Colonic mucosa (tissue), 4 donors: ENCODE measurements around the gene CNIH2. TPM values are rescaled to one million over a fixed set of nuclear protein-coding genes. Genes with fewer than 3 reads are reported as not detected.

Experiments
- DNase-seq: peaks from one replicate; pipeline ENCODE4 v3.0.0-alpha.2; 2020
- H3K27ac ChIP-seq: fragments of 200-600 bp; one replicate; pipeline ENCODE4 v1.8.0; 2021
- H3K27me3 ChIP-seq: fragments of 200-600 bp; one replicate; pipeline ENCODE4 v1.8.0; 2021
- H3K36me3 ChIP-seq: fragments of 200-600 bp; one replicate; pipeline ENCODE4 v1.8.0; 2021
- H3K4me1 ChIP-seq: fragments of 200-600 bp; one replicate; pipeline ENCODE4 v1.8.0; 2021; ENCODE audit warnings: mild to moderate bottlenecking
- H3K4me3 ChIP-seq: fragments of 200-600 bp; one replicate; pipeline ENCODE4 v1.8.0; 2021
- H3K9ac ChIP-seq, 2 donors: one replicate each; pipeline ENCODE4 v1.7.0; 2013; ENCODE audit warnings: control low read depth in 2 of 2, low read depth in 2 of 2, low read length in 2 of 2
- H3K9me3 ChIP-seq: fragments of 200-600 bp; one replicate; pipeline ENCODE4 v1.8.0; 2021
- CTCF ChIP-seq: fragments of 200-600 bp; IDR thresholded peaks from one replicate; pipeline ENCODE4 v1.8.0; 2022; ENCODE audit warnings: antibody characterized with exemption, mild to moderate bottlenecking
- intact Hi-C: fragments of 100-400 bp; cut with DNase I; formaldehyde crosslinking; loops from one replicate; pipeline ENCODE4 v1.14.1; 2022
- total RNA-seq, 2 donors: library from RNA; stranded (reverse); fragmentation: NEBNext Ultra II Directional in 1 of 2; extraction: Animal tissue kit (Norgen Biotek cat#: 25700) in 1 of 2; gene quantifications; one replicate each; pipeline ENCODE4 v1.2.1, GENCODE V29; 2021
- donor health status: healthy.
- donor health status: DM: no; HTN: no; CAD: no.
- donor health status: DM: no; HTN: no; CAD: no.

Gene CNIH2
- total RNA-seq, 2 donors from 2014 or later, result 0.58 to 0.67 TPM

- Histone ChIP-seq H3K9ac (peak overlapping the region in 1 of 2 donors; percentile 53), H3K4me3 (peak overlapping the region; percentile 68), H3K9me3 (no peaks in the 10 kb centered on the region), H3K36me3 (no peaks in the 10 kb centered on the region), H3K4me1 (peaks cover 10% of the 10 kb centered on the region), H3K27me3 (no peaks in the 10 kb centered on the region), H3K27ac (peak overlapping the region; percentile 93)
- no peak for DNase-seq
- TF ChIP-seq CTCF, result no peak
- intact Hi-C loops, result no loop called here
Measured at GRCh38 chr11:66266378-66267038, 11.5 kb upstream of the CNIH2 start.

- H3K9ac ChIP-seq, result peak overlapping the region; percentile 53 to 79
- no peaks in the 10 kb centered on the region for H3K27me3 ChIP-seq
- peaks cover 10% of the 10 kb centered on the region for H3K4me1 ChIP-seq
- no peak for TF ChIP-seq CTCF
- peak overlapping the region; percentile 93 for H3K27ac ChIP-seq
- H3K36me3 ChIP-seq, result no peaks in the 10 kb centered on the region
- no peak for DNase-seq
- intact Hi-C loops, result no loop called here
- peak overlapping the region; percentile 68 for H3K4me3 ChIP-seq
- no peaks in the 10 kb centered on the region for H3K9me3 ChIP-seq
Measured at GRCh38 chr11:66267039-66267378, 11.0 kb upstream of the CNIH2 start.

DNA sequence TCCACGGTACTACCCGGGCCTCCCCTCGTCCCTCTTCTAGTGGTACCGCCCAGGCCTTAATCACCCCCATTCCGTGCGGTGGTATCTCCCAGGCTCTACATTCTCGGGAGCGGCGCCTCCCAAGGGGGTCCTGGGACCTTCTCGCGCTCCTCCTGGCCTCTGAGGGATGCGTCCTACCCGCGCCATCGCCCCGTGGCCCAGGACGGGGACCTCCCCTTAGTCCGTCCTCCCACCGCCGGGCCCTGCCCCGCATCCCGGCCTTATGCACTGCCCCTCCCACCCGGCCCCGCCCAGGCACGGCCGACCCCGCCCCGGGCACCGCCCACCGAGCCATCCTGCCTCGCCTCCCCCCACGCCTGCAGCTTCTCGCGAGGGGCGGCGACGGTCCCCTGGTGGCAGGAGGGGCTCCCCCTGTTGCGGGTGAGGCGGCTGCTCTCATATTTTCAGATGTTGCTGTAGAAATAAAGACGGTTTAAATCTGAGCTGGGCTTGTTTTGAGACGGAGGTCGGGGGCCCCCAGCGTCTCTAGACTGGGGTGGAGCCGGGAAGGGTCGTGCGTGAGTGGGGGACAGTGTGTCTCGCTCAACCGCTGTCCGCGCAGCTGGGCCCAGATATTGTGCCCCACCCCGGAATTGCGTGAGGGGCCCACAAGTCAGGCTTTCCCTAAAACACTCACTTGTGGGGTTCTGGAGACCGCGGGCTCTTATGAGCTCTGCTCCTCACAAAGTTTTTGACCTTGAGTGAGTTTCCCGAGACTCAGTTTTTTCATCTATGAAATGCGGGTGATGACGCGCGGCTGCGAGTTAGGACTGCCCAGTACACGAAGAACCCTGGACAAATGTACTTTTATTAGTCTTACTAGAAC lies 10.4 kb upstream of the CNIH2 start:
- H3K27me3 ChIP-seq, result no peaks in the 10 kb centered on the region
- intact Hi-C loops, result no loop called here
- H3K4me1 ChIP-seq, result peaks cover 10% of the 10 kb centered on the region
- no peak for TF ChIP-seq CTCF
- H3K36me3 ChIP-seq, result no peaks in the 10 kb centered on the region
- H3K9me3 ChIP-seq, result no peaks in the 10 kb centered on the region
- peak overlapping the region; percentile 68 for H3K4me3 ChIP-seq
- peak; percentile 92 for DNase-seq
- H3K9ac ChIP-seq, result peak overlapping the region; percentile 79 to 95
- peak overlapping the region; percentile 93 for H3K27ac ChIP-seq

DNA sequence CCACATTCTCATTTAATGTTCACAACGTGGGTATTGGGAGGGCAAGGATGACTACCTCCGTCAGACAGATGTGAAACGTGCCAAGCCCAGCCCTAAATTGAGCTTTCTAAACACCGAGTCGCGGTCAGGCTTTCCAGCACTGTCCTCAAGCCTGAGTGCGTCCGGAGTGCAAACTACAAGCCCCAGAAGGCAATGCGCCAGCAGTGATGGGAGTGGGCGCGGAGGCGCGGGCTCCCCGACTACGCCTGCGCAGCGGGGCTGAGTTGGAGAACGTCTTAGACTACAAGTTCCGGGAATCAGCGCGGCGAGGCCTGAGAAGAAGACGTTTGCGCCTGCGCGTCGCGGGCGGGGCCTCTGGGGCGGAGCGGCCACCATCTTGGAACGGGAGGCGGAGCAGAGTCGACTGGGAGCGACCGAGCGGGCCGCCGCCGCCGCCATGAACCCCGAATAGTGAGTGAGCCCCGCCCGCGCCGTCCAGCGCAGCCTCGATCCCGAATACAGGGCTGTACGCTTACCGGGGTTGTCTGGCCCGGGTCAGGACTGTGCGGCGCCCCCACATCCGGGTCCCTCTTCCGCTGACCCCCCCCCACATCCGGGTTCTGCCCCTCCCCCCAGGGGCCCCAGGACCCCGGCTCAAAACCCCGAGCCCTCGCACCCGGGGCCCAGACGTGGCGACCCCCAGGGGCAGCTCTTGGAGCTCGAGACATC lies 9.6 kb upstream of the CNIH2 start, which contains the start of gene RAB1B:
Gene RAB1B (plus strand): TSS at position 396 of the 708 bp plus-strand sequence. CDS start 41 bp downstream, at position 437.
- H3K36me3 ChIP-seq, result peaks cover 4% of the 10 kb centered on the region

More for the DNA sequence above, 9.6 kb upstream of the CNIH2 start, which contains the start of gene RAB1B:
- peak; percentile 100 for DNase-seq
- intact Hi-C loops, result no loop called here
- Histone ChIP-seq H3K9me3 (no peaks in the 10 kb centered on the region), H3K4me3 (peak within 1 kb of the TSS; percentile 68), H3K4me1 (peaks cover 10% of the 10 kb centered on the region), H3K9ac (peak within 1 kb of the TSS; percentile 79 to 95), H3K27me3 (no peaks in the 10 kb centered on the region), H3K27ac (peak within 1 kb of the TSS; percentile 93)
- TF ChIP-seq CTCF, result no peak
